Left hindlimb (tissue), 1 donor: ENCODE results near the gene GPX3.
A peak's percentile ranks its signal among the peaks of the same experiment; 100 is the strongest.

Source experiments
- DNase-seq: peaks from one replicate; pipeline ENCODE4 v3.0.0-alpha.2; 2018

GPX3 gene

GRCh38 chr5:151034422-151035379 lies 14.3 kb downstream of the GPX3 start:
- no peak for DNase-seq

GRCh38 chr5:151036556-151036955 lies 16.2 kb downstream of the GPX3 start:
- no peak for DNase-seq

- DNase-seq = peak; percentile 64
These were observed 17.4 kb downstream of the GPX3 start for GRCh38 chr5:151037561-151038411.

GRCh38 chr5:151038412-151038745 lies 18.0 kb downstream of the GPX3 start:
- DNase-seq = no peak

GRCh38 chr5:151038801-151039238 lies 18.4 kb downstream of the GPX3 start:
- no peak for DNase-seq

- no peak for DNase-seq
These were observed 19.3 kb downstream of the GPX3 start for GRCh38 chr5:151039665-151040064.

GRCh38 chr5:151040211-151040747 lies 19.9 kb downstream of the GPX3 start:
- no peak for DNase-seq

- no peak for DNase-seq
These were observed 21.3 kb downstream of the GPX3 start for GRCh38 chr5:151041577-151042268.

GRCh38 chr5:151042453-151043093 lies 22.2 kb downstream of the GPX3 start:
- no peak for DNase-seq

- DNase-seq = no peak
These were observed 27.5 kb downstream of the GPX3 start for GRCh38 chr5:151047814-151048425.

- DNase-seq = no peak
These were observed 28.1 kb downstream of the GPX3 start for GRCh38 chr5:151048526-151048925.

- peak; percentile 71 for DNase-seq
These were observed 30.9 kb downstream of the GPX3 start for GRCh38 chr5:151051066-151051930.

GRCh38 chr5:151051931-151052608 lies 31.7 kb downstream of the GPX3 start:
- DNase-seq = no peak

- no peak for DNase-seq
These were observed 32.4 kb downstream of the GPX3 start for GRCh38 chr5:151052836-151053235.

GRCh38 chr5:151053796-151054462 lies 33.5 kb downstream of the GPX3 start:
- no peak for DNase-seq

- DNase-seq = no peak
These were observed 34.3 kb downstream of the GPX3 start for GRCh38 chr5:151054709-151055108.

- DNase-seq = no peak
These were observed 34.9 kb downstream of the GPX3 start for GRCh38 chr5:151055336-151055735.

- no peak for DNase-seq
These were observed 36.3 kb downstream of the GPX3 start for GRCh38 chr5:151056379-151057325.
